Keratinocyte (primary cell): ENCODE measurements around the gene MTM1.

Experiments
- EZH2 ChIP-seq: IDR thresholded peaks from one replicate; pipeline ENCODE4 v1.6.1; 2012; ENCODE audit warnings: inconsistent platforms, mild to moderate bottlenecking, low read length, moderate library complexity
- TF ChIP-seq, protein P1 (sequence below), 3 experiments: IDR thresholded peaks in 1 of 3; conservative IDR thresholded peaks in 1 of 3; optimal IDR thresholded peaks in 1 of 3; 2 replicates in 2 of 3; 3 replicates in 1 of 3; pipeline versions ENCODE3 to v1.5.1; 2011; ENCODE audit warnings: low read length in 3 of 3, mild to moderate bottlenecking in 3 of 3, moderate library complexity in 2 of 3, control low read depth in 1 of 3, inconsistent platforms in 1 of 3; ENCODE audit not compliant: insufficient read depth in 2 of 3; ENCODE audit errors: extremely low read depth in 1 of 3

GRCh38 chrX:150688911-150689451, 120.6 kb downstream of the MTM1 start:
- no peak for TF ChIP-seq EZH2
- TF ChIP-seq, protein P1, sequence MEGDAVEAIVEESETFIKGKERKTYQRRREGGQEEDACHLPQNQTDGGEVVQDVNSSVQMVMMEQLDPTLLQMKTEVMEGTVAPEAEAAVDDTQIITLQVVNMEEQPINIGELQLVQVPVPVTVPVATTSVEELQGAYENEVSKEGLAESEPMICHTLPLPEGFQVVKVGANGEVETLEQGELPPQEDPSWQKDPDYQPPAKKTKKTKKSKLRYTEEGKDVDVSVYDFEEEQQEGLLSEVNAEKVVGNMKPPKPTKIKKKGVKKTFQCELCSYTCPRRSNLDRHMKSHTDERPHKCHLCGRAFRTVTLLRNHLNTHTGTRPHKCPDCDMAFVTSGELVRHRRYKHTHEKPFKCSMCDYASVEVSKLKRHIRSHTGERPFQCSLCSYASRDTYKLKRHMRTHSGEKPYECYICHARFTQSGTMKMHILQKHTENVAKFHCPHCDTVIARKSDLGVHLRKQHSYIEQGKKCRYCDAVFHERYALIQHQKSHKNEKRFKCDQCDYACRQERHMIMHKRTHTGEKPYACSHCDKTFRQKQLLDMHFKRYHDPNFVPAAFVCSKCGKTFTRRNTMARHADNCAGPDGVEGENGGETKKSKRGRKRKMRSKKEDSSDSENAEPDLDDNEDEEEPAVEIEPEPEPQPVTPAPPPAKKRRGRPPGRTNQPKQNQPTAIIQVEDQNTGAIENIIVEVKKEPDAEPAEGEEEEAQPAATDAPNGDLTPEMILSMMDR (optimal IDR thresholded peaks at IDR 0.05 in 1 of 3, IDR thresholded peaks at IDR 0.05 in 1 of 3, conservative IDR thresholded peaks at IDR 0.05 in 1 of 3; ENCODE audit: extremely low read depth in 1 of 3, insufficient read depth in 2 of 3, low read length in 3 of 3): peak in 1 of 3 experiments; percentile 1
